H1 (cell line): ENCODE measurements around the gene POLE. TPM values are rescaled to one million over a fixed set of nuclear protein-coding genes. Genes with fewer than 3 reads are reported as not detected.

Experiments
- CTCF ChIA-PET: fragments of 300-600 bp; sonication (Branson Sonifier 250); formaldehyde crosslinking; loops from one replicate; lab custom pipeline; 2021; ENCODE audit not compliant: partially characterized antibody; lab: Charles Lee
- POLR2A ChIA-PET: fragments of 300-600 bp; sonication (Branson Sonifier 250); formaldehyde crosslinking; loops from one replicate; lab custom pipeline; 2021; ENCODE audit warnings: inconsistent platforms; ENCODE audit not compliant: partially characterized antibody; lab: Charles Lee
- DNase-seq, 2 experiments: peaks; one replicate each; pipeline versions ENCODE4 v3.0.0 to v3.0.0-alpha.2; 2010 to 2022; ENCODE audit warnings: low spot score in 2 of 2, low read depth in 1 of 2, mixed read lengths in 1 of 2
- FAIRE-seq: peaks from 2 replicates; lab custom pipeline; 2011; peaks lifted over from hg19 to GRCh38; lab: Jason Lieb, UNC
- H2AFZ ChIP-seq: 2 replicates; pipeline ENCODE4 v1.8.1; 2012; ENCODE audit warnings: low read length, inconsistent platforms
- H2AK5ac ChIP-seq: 2 replicates; pipeline ENCODE4 v1.6.1; 2013; ENCODE audit warnings: low read depth, low read length
- H2BK120ac ChIP-seq: replicated peaks from 2 replicates; pipeline ENCODE3; 2013; ENCODE audit warnings: low read depth, low read length, inconsistent platforms
- H2BK12ac ChIP-seq: 2 replicates; pipeline ENCODE4 v1.6.1; 2013; ENCODE audit warnings: low read depth, low read length
- H2BK15ac ChIP-seq: 2 replicates; pipeline ENCODE4 v1.6.1; 2013; ENCODE audit warnings: low read length
- H2BK20ac ChIP-seq: 2 replicates; pipeline ENCODE4 v1.6.1; 2013; ENCODE audit warnings: low read length
- H2BK5ac ChIP-seq: 2 replicates; pipeline ENCODE4 v1.6.1; 2013; ENCODE audit warnings: low read depth, low read length
- H3K14ac ChIP-seq: 2 replicates; pipeline ENCODE4 v1.6.1; 2013; ENCODE audit warnings: inconsistent platforms; ENCODE audit not compliant: insufficient read length
- H3K18ac ChIP-seq: 2 replicates; pipeline ENCODE4 v1.6.1; 2013; ENCODE audit warnings: low read length; ENCODE audit errors: extremely low read depth
- H3K23ac ChIP-seq: 2 replicates; pipeline ENCODE4 v1.6.1; 2013; ENCODE audit warnings: inconsistent platforms; ENCODE audit not compliant: insufficient read length
- H3K23me2 ChIP-seq: 2 replicates; pipeline ENCODE4 v1.6.1; 2013; ENCODE audit warnings: low read depth, low read length
- H3K27ac ChIP-seq: 2 replicates; pipeline ENCODE4 v1.6.1; 2011; ENCODE audit warnings: low read depth, low read length, inconsistent platforms
- H3K27me3 ChIP-seq, 4 experiments: replicated peaks in 1 of 4; 1 replicate in 1 of 4; 2 replicates in 3 of 4; pipeline versions ENCODE4 v1.6.1 to v1.8.1; 2011 to 2013; ENCODE audit warnings: low read length in 3 of 4, mild to moderate bottlenecking in 3 of 4, inconsistent platforms in 2 of 4, mixed read lengths in 2 of 4, moderate library complexity in 1 of 4; ENCODE audit not compliant: control insufficient read depth in 3 of 4, insufficient read depth in 3 of 4; ENCODE audit errors: extremely low read depth in 1 of 4
- H3K36me3 ChIP-seq, 4 experiments: 2 replicates each; pipeline versions ENCODE4 v1.6.1 to v1.8.1; 2011 to 2013; ENCODE audit warnings: mild to moderate bottlenecking in 4 of 4, low read length in 3 of 4, moderate library complexity in 2 of 4, control low read depth in 1 of 4, inconsistent platforms in 1 of 4; ENCODE audit not compliant: insufficient read depth in 4 of 4, control insufficient read depth in 2 of 4
- H3K4ac ChIP-seq: replicated peaks from 2 replicates; pipeline ENCODE3; 2013; ENCODE audit warnings: low read length, low read depth, mixed read lengths, inconsistent platforms; ENCODE audit not compliant: insufficient read length
- H3K4me1 ChIP-seq, 4 experiments: replicated peaks in 1 of 4; 1 replicate in 1 of 4; 2 replicates in 3 of 4; pipeline versions ENCODE4 v1.6.1 to v1.8.1; 2011 to 2013; ENCODE audit warnings: low read length in 3 of 4, inconsistent platforms in 2 of 4, mixed read lengths in 1 of 4; ENCODE audit not compliant: insufficient read depth in 4 of 4, control insufficient read depth in 3 of 4
- H3K4me2 ChIP-seq, 2 experiments: 2 replicates each; pipeline versions ENCODE4 v1.6.1 to v1.8.1; 2011 to 2013; ENCODE audit warnings: low read depth in 2 of 2, low read length in 2 of 2, control low read depth in 1 of 2, inconsistent platforms in 1 of 2, mild to moderate bottlenecking in 1 of 2; ENCODE audit not compliant: insufficient read depth in 1 of 2
- H3K4me3 ChIP-seq, 4 experiments: fragments of 200-600, 300-600 bp in 1 of 4; sonication (generic), shearing (Covaris generic), sonication (Bioruptor Twin) in 1 of 4; 2 replicates each; pipeline versions ENCODE4 v1.5.1 to v1.8.1; 2011 to 2016; ENCODE audit warnings: low read length in 4 of 4, low read depth in 3 of 4, control low read depth in 2 of 4, inconsistent platforms in 2 of 4, mild to moderate bottlenecking in 2 of 4, mixed read lengths in 1 of 4, moderate library complexity in 1 of 4; ENCODE audit not compliant: insufficient read depth in 2 of 4; ENCODE audit errors: extremely low read depth in 1 of 4
- H3K56ac ChIP-seq: replicated peaks from 2 replicates; pipeline ENCODE3; 2013; ENCODE audit warnings: low read depth, mild to moderate bottlenecking, mixed read lengths, low read length, inconsistent platforms; ENCODE audit not compliant: insufficient read length
- H3K79me1 ChIP-seq: 2 replicates; pipeline ENCODE4 v1.6.1; 2013; ENCODE audit warnings: low read depth, low read length, control low read depth
- H3K79me2 ChIP-seq, 2 experiments: 2 replicates each; pipeline versions ENCODE4 v1.6.1 to v1.8.1; 2012 to 2013; ENCODE audit warnings: low read length in 2 of 2, mild to moderate bottlenecking in 2 of 2, inconsistent platforms in 1 of 2; ENCODE audit not compliant: insufficient read depth in 2 of 2, control insufficient read depth in 1 of 2
- H3K9ac ChIP-seq, 4 experiments: replicated peaks in 1 of 4; 1 replicate in 1 of 4; 2 replicates in 3 of 4; pipeline versions ENCODE4 v1.6.1 to v1.8.1; 2011 to 2013; ENCODE audit warnings: low read depth in 3 of 4, low read length in 3 of 4, control low read depth in 2 of 4, mild to moderate bottlenecking in 2 of 4, moderate library complexity in 2 of 4, inconsistent platforms in 1 of 4; ENCODE audit errors: extremely low read depth in 1 of 4
- H3K9me3 ChIP-seq, 2 experiments: 2 replicates each; pipeline versions ENCODE4 v1.6.1 to v1.8.1; 2012 to 2013; ENCODE audit warnings: mild to moderate bottlenecking in 2 of 2, moderate library complexity in 2 of 2, control low read depth in 1 of 2, inconsistent platforms in 1 of 2, low read depth in 1 of 2, low read length in 1 of 2, mixed read lengths in 1 of 2; ENCODE audit not compliant: insufficient read depth in 2 of 2
- H4K20me1 ChIP-seq, 2 experiments: replicated peaks in 1 of 2; 2 replicates each; pipeline versions ENCODE3 to v1.8.1; 2011 to 2013; ENCODE audit warnings: inconsistent platforms in 2 of 2, low read length in 2 of 2, mild to moderate bottlenecking in 1 of 2; ENCODE audit not compliant: insufficient read depth in 2 of 2, control insufficient read depth in 1 of 2
- H4K5ac ChIP-seq: 2 replicates; pipeline ENCODE4 v1.6.1; 2013; ENCODE audit warnings: low read length, low read depth, mixed read lengths, inconsistent platforms; ENCODE audit not compliant: insufficient read length
- H4K8ac ChIP-seq: 2 replicates; pipeline ENCODE4 v1.8.0; 2013; ENCODE audit warnings: mild to moderate bottlenecking, moderate library complexity, low read length, inconsistent platforms; ENCODE audit not compliant: insufficient read depth; ENCODE audit errors: extremely low read depth
- H4K91ac ChIP-seq: replicated peaks from 2 replicates; pipeline ENCODE3; 2013; ENCODE audit warnings: low read length, mixed read lengths, inconsistent platforms; ENCODE audit not compliant: insufficient read length
- RFX5 ChIP-seq: IDR thresholded peaks from 2 replicates; pipeline ENCODE4 v1.6.1; 2011; ENCODE audit warnings: low read depth, low read length, improper control_type of control experiment, borderline replicate concordance
- TEAD4 ChIP-seq: IDR thresholded peaks from 2 replicates; pipeline ENCODE4 v1.6.1; 2012; ENCODE audit warnings: low read depth, low read length, inconsistent platforms, mixed read lengths
- WGBS, 2 experiments: shearing (Covaris generic) in 1 of 2; methylation state at CpG; one replicate each; pipeline versions ENCODE4 v1.1.6 to v1.1.7; 2013 to 2015; ENCODE audit warnings: low lambda C conversion rate in 2 of 2, mixed read lengths in 2 of 2, inconsistent platforms in 1 of 2, low coverage in 1 of 2, missing lambda C conversion rate in 1 of 2; ENCODE audit not compliant: insufficient replicate concordance in 2 of 2, insufficient coverage in 1 of 2, insufficient read length in 1 of 2; ENCODE audit errors: extremely low coverage in 1 of 2, missing lambda C conversion rate in 1 of 2; 5-methylcytosine and 5-hydroxymethylcytosine counted together
- polyA plus RNA-seq, 7 experiments: library from polyadenylated mRNA; depleted of rRNA in 3 of 7; stranded (reverse) in 5 of 7; unstranded in 2 of 7; fragments of >200 nt in 5 of 7; fragments of 200-250 nt in 2 of 7; gene quantifications; 1 replicate in 5 of 7; 2 replicates in 1 of 7; 4 replicates in 1 of 7; pipeline versions ENCODE4 v1.2.1 to v1.2.3, GENCODE V29; 2011 to 2013; ENCODE audit warnings: missing spikeins in 2 of 7, mixed read lengths in 2 of 7
- total RNA-seq: library from RNA; stranded (reverse); fragmentation: NEBNext Ultra II Directional; extraction: Animal tissue kit (Norgen Biotek cat#: 25700); gene quantifications from 2 replicates; pipeline ENCODE4 v1.2.1, GENCODE V29; 2021

The POLE gene
- total and polyA plus RNA-seq, 2 of the 8 experiments (the other 6 are each of a cell fraction or from before 2014, with no cell fraction given) = 59.7 to 115 TPM

DNA sequence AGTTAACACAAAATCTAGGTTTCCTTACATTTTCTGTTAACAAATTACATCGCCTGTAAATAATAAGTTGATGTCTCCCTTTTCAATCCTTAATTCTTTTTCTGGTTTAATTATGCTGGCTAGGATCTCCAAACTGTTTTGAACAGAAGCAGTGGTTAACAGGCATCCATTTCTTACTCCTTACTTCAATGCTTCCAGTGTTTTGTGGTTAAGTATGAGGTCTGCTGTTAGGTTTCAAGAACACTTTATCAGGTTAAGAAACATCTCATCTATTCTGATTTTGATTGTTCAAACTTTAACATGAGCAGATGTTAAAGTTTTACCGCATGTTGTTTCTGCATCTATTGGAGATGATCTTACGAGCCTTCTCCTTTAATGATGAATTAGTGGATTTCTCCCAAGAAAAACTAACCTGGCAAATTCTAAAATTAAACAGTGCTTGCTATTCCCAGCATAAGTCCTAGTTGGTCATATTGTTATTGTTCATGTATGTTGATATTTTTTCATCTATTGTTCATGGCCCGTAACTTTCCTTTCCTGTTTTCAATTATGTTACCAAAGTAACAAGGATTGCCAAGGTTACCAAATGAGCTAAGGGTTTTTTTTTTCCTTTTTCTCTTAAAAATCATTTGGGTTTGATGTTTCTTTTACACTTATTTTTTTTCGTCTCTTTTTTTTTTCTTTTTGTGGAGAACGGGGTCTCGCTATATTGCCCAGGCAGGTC is 33.4 kb downstream of the POLE start:
- Histone ChIP-seq H2BK20ac (no peak overlapping the region), H4K91ac (no peak overlapping the region), H2BK5ac (no peak overlapping the region), H4K20me1 (peaks cover 3 to 10% of the 10 kb centered on the region in 2 experiments), H3K27me3 (no peaks in the 10 kb centered on the region), H3K36me3 (peaks cover 31 to 69% (median 56%) of the 10 kb centered on the region in 4 experiments), H3K23me2 (no peaks in the 10 kb centered on the region; the same call in 1 of the 2 replicates), H3K79me2 (no peaks in the 10 kb centered on the region; a peak in 1 of 4 replicates), H3K4me1 (0 out of 7 replicates have a peak, but pooled peaks cover 0 to 3% (median 0%) of the 10 kb centered on the region in 4 experiments), H2AK5ac (no peak overlapping the region), H2BK15ac (no peak overlapping the region), H3K23ac (no peak overlapping the region), H4K8ac (no peak overlapping the region), H3K4ac (no peak overlapping the region), H3K9ac (no peak overlapping the region), H3K14ac (no peak overlapping the region), H4K5ac (no peak overlapping the region), H2BK120ac (no peak overlapping the region), H2AFZ (no peak overlapping the region), H3K27ac (no peak overlapping the region), H3K4me2 (no peak overlapping the region), H2BK12ac (no peak overlapping the region), H3K79me1 (no peaks in the 10 kb centered on the region), H3K18ac (no peak overlapping the region), H3K4me3 (no peak overlapping the region), H3K9me3 (no peaks in the 10 kb centered on the region), H3K56ac (no peak overlapping the region)
- TF ChIP-seq RFX5 (no peak), TEAD4 (no peak)
- DNase-seq (no peak), FAIRE-seq (no peak)
- ChIA-PET CTCF (interaction anchor here (1.5 kb wide), 1 partner anchor 15 kb away, joined by 7 read pairs; no protein-coding TSS in a partner anchor), POLR2A (interaction anchor here (1.8 kb wide), 1 partner anchor 21 kb away, joined by 6 read pairs; no protein-coding TSS in a partner anchor)
- 92% methylated on average over 7 of the region's 7 CpGs; no CpG with 5 or more reads in 1 of the 2 experiments for WGBS, 2 experiments
